ENCODE measurements around the gene MUS81. TPM values are rescaled to one million over a fixed set of nuclear protein-coding genes. Genes with fewer than 3 reads are reported as not detected.

Gene MUS81
- total RNA-seq, 2 experiments from 2014 or later: 54.7 to 60.2 TPM

- Mint-ChIP-seq H3K27me3 (no peaks in the 10 kb centered on the region), H3K4me3 (peak overlapping the region; percentile 88), H3K4me1 (ENCODE audit: low read depth) (peaks cover 37% of the 10 kb centered on the region), H3K36me3 (ENCODE audit: low read depth) (peaks cover 67% of the 10 kb centered on the region), H3K9me3 (peaks cover 3% of the 10 kb centered on the region), H3K27ac (peak overlapping the region; percentile 78)
- intact Hi-C loops (cut with micrococcal nuclease): no loop called here
- ChIA-PET POLR2A (interaction anchor here (0.6 to 29.8 kb wide), 6 partner anchors 10 to 242 kb away, joined by 3 to 560 read pairs (median 4); partner anchors contain the start of genes CCDC85B, CTSW, EFEMP2 and FIBP), CTCF (interaction anchor here (0.6 to 12.3 kb wide), 3 partner anchors 31 to 77 kb away, joined by 3 to 283 read pairs (median 3); partner anchors contain the start of genes AP5B1, CCDC85B and FIBP)
- TF ChIP-seq CTCF (IDR thresholded peaks at IDR 0.05): no peak
- DNase-seq (peak; percentile 89), ATAC-seq (no peak)
Measured at GRCh38 chr11:65856689-65857499, 3.3 kb upstream of the MUS81 start.

- H3K4me1 Mint-ChIP-seq (ENCODE audit: low read depth): peaks cover 41% of the 10 kb centered on the region
- H3K27me3 Mint-ChIP-seq: no peaks in the 10 kb centered on the region
- DNase-seq: peak; percentile 64
- peak overlapping the region; percentile 88 for H3K4me3 Mint-ChIP-seq
- peak overlapping the region; percentile 78 for H3K27ac Mint-ChIP-seq
- POLR2A ChIA-PET: interaction anchor here (0.9 to 29.8 kb wide), 5 partner anchors 11 to 285 kb away, joined by 3 to 560 read pairs (median 6); partner anchors contain the start of genes CCDC85B, CTSW, EFEMP2 and FIBP
- TF ChIP-seq CTCF (IDR thresholded peaks at IDR 0.05): no peak
- intact Hi-C loops (cut with micrococcal nuclease): no loop called here
- CTCF ChIA-PET: interaction anchor here (0.6 to 12.3 kb wide), 5 partner anchors 30 to 145 kb away, joined by 3 to 283 read pairs (median 4); partner anchors contain the start of genes AP5B1, CCDC85B, FIBP and KAT5
- no peaks in the 10 kb centered on the region for H3K9me3 Mint-ChIP-seq
- no peak for ATAC-seq
- H3K36me3 Mint-ChIP-seq (ENCODE audit: low read depth): peaks cover 66% of the 10 kb centered on the region
Measured at GRCh38 chr11:65857500-65857852, 2.8 kb upstream of the MUS81 start.

- peak; percentile 98 for DNase-seq
- H3K27me3 Mint-ChIP-seq: no peaks in the 10 kb centered on the region
- ChIA-PET POLR2A (interaction anchor here (0.7 to 29.8 kb wide), 12 partner anchors 9 to 434 kb away, joined by 3 to 560 read pairs (median 4); partner anchors contain the start of genes CCDC85B, CTSW, EFEMP2 and FIBP), CTCF (interaction anchor here (0.7 to 12.3 kb wide), 7 partner anchors 12 to 146 kb away, joined by 3 to 283 read pairs (median 4); partner anchors contain the start of genes CCDC85B, FIBP and KAT5)
- intact Hi-C loops (cut with micrococcal nuclease): no loop called here
- ATAC-seq: peak; percentile 69
- peak within 1 kb of the TSS; percentile 99 for H3K27ac Mint-ChIP-seq
- H3K4me1 Mint-ChIP-seq (ENCODE audit: low read depth): peaks cover 45% of the 10 kb centered on the region
- no peaks in the 10 kb centered on the region for H3K9me3 Mint-ChIP-seq
- peak within 1 kb of the TSS; percentile 90 for H3K4me3 Mint-ChIP-seq
- H3K36me3 Mint-ChIP-seq (ENCODE audit: low read depth): peaks cover 65% of the 10 kb centered on the region
- TF ChIP-seq CTCF (IDR thresholded peaks at IDR 0.05): no peak
Measured at GRCh38 chr11:65857853-65858680, 2.2 kb upstream of the MUS81 start, which contains the start of gene CFL1. CFL1 (minus strand) TSS chr11:65858180; CDS start chr11:65858099, 81 bp downstream.

GRCh38 chr11:65858681-65859087 lies 1.5 kb upstream of the MUS81 start:
- no peak for TF ChIP-seq CTCF (IDR thresholded peaks at IDR 0.05)
- ATAC-seq (no peak), DNase-seq (no peak)
- Mint-ChIP-seq H3K36me3 (ENCODE audit: low read depth) (peaks cover 65% of the 10 kb centered on the region), H3K27me3 (no peaks in the 10 kb centered on the region), H3K27ac (peak overlapping the region; percentile 99), H3K9me3 (no peaks in the 10 kb centered on the region), H3K4me3 (peak overlapping the region; percentile 90), H3K4me1 (ENCODE audit: low read depth) (peaks cover 39% of the 10 kb centered on the region)
- ChIA-PET POLR2A (interaction anchor here (0.7 to 29.8 kb wide), 12 partner anchors 9 to 435 kb away, joined by 3 to 560 read pairs (median 4); partner anchors contain the start of genes CCDC85B, CTSW, EFEMP2 and FAM89B), CTCF (interaction anchor here (0.7 to 12.3 kb wide), 12 partner anchors 12 to 146 kb away, joined by 3 to 283 read pairs (median 4); partner anchors contain the start of genes CCDC85B, CTSW, FIBP and KAT5)
- intact Hi-C loops (cut with micrococcal nuclease): no loop called here

All from activated CD8-positive, alpha-beta T cell treated with anti-CD3 and anti-CD28 coated beads for 36 hours (primary cell).